Ishikawa (cell line): Measurements from ENCODE around the gene SMPDL3B.

Experiments
- CEBPB ChIP-seq: IDR thresholded peaks from 2 replicates; pipeline ENCODE4 v1.6.1; 2012
- CREB1 ChIP-seq: IDR thresholded peaks from 2 replicates; pipeline ENCODE4 v1.6.1; 2012; ENCODE audit warnings: low read depth
- EGR1 ChIP-seq: IDR thresholded peaks from 2 replicates; pipeline ENCODE4 v1.6.1; 2012
- EP300 ChIP-seq: IDR thresholded peaks from 2 replicates; pipeline ENCODE4 v1.6.1; 2012; ENCODE audit warnings: borderline replicate concordance
- FOXM1 ChIP-seq: IDR thresholded peaks from 2 replicates; pipeline ENCODE4 v1.6.1; 2012; ENCODE audit warnings: low read depth, borderline replicate concordance
- NFIC ChIP-seq: IDR thresholded peaks from 2 replicates; pipeline ENCODE4 v1.6.1; 2012
- RAD21 ChIP-seq: IDR thresholded peaks from 2 replicates; pipeline ENCODE4 v1.6.1; 2012; ENCODE audit warnings: low read depth
- TAF1 ChIP-seq: IDR thresholded peaks from 2 replicates; pipeline ENCODE4 v1.6.1; 2012; ENCODE audit warnings: low read depth, mild to moderate bottlenecking
- TCF12 ChIP-seq: IDR thresholded peaks from 2 replicates; pipeline ENCODE4 v1.6.1; 2012; ENCODE audit warnings: low read depth
- TEAD4 ChIP-seq: IDR thresholded peaks from 2 replicates; pipeline ENCODE4 v1.6.1; 2012
- YY1 ChIP-seq: IDR thresholded peaks from 2 replicates; pipeline ENCODE4 v1.6.1; 2012; ENCODE audit warnings: low read depth
- ZBTB7A ChIP-seq: IDR thresholded peaks from 2 replicates; pipeline ENCODE4 v1.6.1; 2012; ENCODE audit warnings: low read depth
- TF ChIP-seq, protein P1 (sequence below): IDR thresholded peaks from 2 replicates; pipeline ENCODE4 v1.6.1; 2012
- TF ChIP-seq, protein P2 (sequence below): IDR thresholded peaks from 2 replicates; pipeline ENCODE4 v1.6.1; 2012; ENCODE audit warnings: low read depth, mild to moderate bottlenecking
- TF ChIP-seq, protein P3 (sequence below): IDR thresholded peaks from 2 replicates; pipeline ENCODE4 v1.6.1; 2012

Gene SMPDL3B

DNA sequence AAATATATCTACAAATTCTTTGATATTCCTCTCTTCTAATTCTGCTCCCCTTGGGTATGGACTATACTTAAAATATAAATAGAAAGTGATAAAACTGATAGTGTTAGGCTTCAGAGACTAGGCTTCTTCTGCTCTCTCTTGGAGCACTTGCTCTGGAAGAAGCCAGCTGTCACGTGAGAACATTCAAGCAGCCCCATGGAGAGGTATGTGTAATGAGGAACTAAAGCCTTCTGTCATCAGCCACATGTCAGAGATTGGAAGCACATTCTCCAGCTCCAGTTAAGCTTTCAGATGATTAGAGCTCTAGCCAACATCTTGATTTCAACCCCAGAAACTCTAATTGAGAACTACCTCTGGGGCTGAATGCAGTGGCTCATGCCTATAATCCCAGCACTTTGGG lies 59.3 kb downstream of the SMPDL3B start:
- no peak for TF ChIP-seq CREB1
- TF ChIP-seq TCF12: no peak

DNA sequence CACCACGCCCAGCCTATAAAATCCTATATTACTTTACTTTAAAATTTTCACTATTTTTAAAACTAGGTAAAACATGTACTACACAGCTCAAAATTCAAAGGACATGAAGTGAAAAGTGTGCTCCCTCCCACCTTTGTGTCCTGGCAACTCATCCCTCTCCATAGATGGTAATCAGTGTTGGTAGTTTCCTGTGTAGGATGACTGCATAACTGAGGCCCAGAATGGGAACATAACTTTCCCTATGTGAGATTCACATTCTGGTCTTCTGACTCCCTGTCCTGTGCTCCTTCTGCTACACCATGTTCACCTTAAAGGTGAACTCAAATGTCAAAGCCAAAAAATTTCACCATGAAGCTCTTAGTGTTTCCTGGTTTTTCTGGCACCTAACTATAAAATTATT lies 64.3 kb downstream of the SMPDL3B start:
- TF ChIP-seq, protein P1, sequence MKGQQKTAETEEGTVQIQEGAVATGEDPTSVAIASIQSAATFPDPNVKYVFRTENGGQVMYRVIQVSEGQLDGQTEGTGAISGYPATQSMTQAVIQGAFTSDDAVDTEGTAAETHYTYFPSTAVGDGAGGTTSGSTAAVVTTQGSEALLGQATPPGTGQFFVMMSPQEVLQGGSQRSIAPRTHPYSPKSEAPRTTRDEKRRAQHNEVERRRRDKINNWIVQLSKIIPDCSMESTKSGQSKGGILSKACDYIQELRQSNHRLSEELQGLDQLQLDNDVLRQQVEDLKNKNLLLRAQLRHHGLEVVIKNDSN: no peak
- TF ChIP-seq EGR1: no peak
- no peak for TF ChIP-seq TEAD4
- TF ChIP-seq, protein P2, sequence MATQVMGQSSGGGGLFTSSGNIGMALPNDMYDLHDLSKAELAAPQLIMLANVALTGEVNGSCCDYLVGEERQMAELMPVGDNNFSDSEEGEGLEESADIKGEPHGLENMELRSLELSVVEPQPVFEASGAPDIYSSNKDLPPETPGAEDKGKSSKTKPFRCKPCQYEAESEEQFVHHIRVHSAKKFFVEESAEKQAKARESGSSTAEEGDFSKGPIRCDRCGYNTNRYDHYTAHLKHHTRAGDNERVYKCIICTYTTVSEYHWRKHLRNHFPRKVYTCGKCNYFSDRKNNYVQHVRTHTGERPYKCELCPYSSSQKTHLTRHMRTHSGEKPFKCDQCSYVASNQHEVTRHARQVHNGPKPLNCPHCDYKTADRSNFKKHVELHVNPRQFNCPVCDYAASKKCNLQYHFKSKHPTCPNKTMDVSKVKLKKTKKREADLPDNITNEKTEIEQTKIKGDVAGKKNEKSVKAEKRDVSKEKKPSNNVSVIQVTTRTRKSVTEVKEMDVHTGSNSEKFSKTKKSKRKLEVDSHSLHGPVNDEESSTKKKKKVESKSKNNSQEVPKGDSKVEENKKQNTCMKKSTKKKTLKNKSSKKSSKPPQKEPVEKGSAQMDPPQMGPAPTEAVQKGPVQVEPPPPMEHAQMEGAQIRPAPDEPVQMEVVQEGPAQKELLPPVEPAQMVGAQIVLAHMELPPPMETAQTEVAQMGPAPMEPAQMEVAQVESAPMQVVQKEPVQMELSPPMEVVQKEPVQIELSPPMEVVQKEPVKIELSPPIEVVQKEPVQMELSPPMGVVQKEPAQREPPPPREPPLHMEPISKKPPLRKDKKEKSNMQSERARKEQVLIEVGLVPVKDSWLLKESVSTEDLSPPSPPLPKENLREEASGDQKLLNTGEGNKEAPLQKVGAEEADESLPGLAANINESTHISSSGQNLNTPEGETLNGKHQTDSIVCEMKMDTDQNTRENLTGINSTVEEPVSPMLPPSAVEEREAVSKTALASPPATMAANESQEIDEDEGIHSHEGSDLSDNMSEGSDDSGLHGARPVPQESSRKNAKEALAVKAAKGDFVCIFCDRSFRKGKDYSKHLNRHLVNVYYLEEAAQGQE: no peak
- TF ChIP-seq EP300: no peak
- no peak for TF ChIP-seq ZBTB7A
- TF ChIP-seq, protein P3, sequence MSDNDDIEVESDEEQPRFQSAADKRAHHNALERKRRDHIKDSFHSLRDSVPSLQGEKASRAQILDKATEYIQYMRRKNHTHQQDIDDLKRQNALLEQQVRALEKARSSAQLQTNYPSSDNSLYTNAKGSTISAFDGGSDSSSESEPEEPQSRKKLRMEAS: no peak
- no peak for TF ChIP-seq YY1
- no peak for TF ChIP-seq RAD21
- TF ChIP-seq CEBPB: no peak
- TF ChIP-seq TCF12: no peak
- no peak for TF ChIP-seq NFIC
- TF ChIP-seq TAF1: no peak
- TF ChIP-seq CREB1: no peak
- TF ChIP-seq FOXM1: no peak

DNA sequence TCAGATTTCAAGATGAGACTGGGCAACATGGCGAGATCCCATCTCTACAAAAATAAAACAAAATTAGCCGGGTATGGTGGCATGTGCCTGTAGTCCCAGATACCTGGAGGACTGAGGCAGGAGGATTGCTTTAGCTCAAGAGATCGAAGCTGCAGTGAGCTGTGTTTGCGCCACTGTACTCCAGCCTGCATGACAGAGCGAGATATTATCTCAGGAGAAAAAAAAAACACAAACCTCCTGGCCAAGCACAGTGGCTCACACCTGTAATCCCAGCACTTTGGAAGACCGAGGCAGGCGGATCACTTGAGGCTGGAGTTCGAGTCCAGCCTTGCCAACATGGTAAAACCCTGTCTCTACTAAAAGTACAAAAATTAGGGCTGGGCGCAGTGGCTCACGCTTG lies 67.8 kb downstream of the SMPDL3B start:
- no peak for TF ChIP-seq YY1
- TF ChIP-seq, protein P2: no peak
- no peak for TF ChIP-seq TAF1
- TF ChIP-seq EGR1: no peak
- TF ChIP-seq TCF12: no peak
- no peak for TF ChIP-seq ZBTB7A
- no peak for TF ChIP-seq EP300
- TF ChIP-seq NFIC: no peak
- TF ChIP-seq CREB1: no peak
- TF ChIP-seq, protein P1: no peak
